Measurements from ENCODE around the gene HSPA8. TPM values are rescaled to one million over a fixed set of nuclear protein-coding genes. Genes with fewer than 3 reads are reported as not detected.

HSPA8 gene
- total and polyA plus RNA-seq, 2 of the 8 experiments (the other 6 are each of a cell fraction or from before 2014, with no cell fraction given): 1,491 to 2,155 TPM

- Histone ChIP-seq H3K79me2 (ENCODE audit: control insufficient read depth in 1 of 2, insufficient read depth in 2 of 2, low read length in 2 of 2) (no peaks in the 10 kb centered on the region), H3K4me2 (ENCODE audit: insufficient read depth in 1 of 2, low read depth in 2 of 2, low read length in 2 of 2) (no peak overlapping the region), H3K79me1 (ENCODE audit: low read depth, low read length) (no peaks in the 10 kb centered on the region), H2AK5ac (ENCODE audit: low read depth, low read length) (no peak overlapping the region), H3K27ac (ENCODE audit: low read depth, low read length) (no peak overlapping the region), H3K9me3 (ENCODE audit: insufficient read depth in 2 of 2, low read depth in 1 of 2, low read length in 1 of 2) (no peaks in the 10 kb centered on the region), H2BK5ac (ENCODE audit: low read depth, low read length) (no peak overlapping the region), H3K36me3 (ENCODE audit: control insufficient read depth in 2 of 4, insufficient read depth in 4 of 4, low read length in 3 of 4) (no peaks in the 10 kb centered on the region), H3K4me3 (ENCODE audit: extremely low read depth in 1 of 4, insufficient read depth in 2 of 4, low read depth in 3 of 4, low read length in 4 of 4) (no peak overlapping the region), H3K4me1 (replicated peaks in 1 of 4; ENCODE audit: control insufficient read depth in 3 of 4, insufficient read depth in 4 of 4, low read length in 3 of 4) (no peaks in the 10 kb centered on the region), H2BK120ac (replicated peaks; ENCODE audit: low read depth, low read length) (no peak overlapping the region), H3K56ac (replicated peaks; ENCODE audit: insufficient read length, low read depth, low read length) (no peak overlapping the region), H4K8ac (ENCODE audit: extremely low read depth, insufficient read depth, low read length) (no peak overlapping the region), H3K18ac (ENCODE audit: extremely low read depth, low read length) (no peak overlapping the region), H3K4ac (replicated peaks; ENCODE audit: insufficient read length, low read depth, low read length) (no peak overlapping the region), H4K91ac (replicated peaks; ENCODE audit: insufficient read length, low read length) (no peak overlapping the region), H3K14ac (ENCODE audit: insufficient read length) (no peak overlapping the region), H2AFZ (ENCODE audit: low read length) (no peak overlapping the region), H3K27me3 (replicated peaks in 1 of 4; ENCODE audit: control insufficient read depth in 3 of 4, extremely low read depth in 1 of 4, insufficient read depth in 3 of 4, low read length in 3 of 4) (no peaks in the 10 kb centered on the region), H3K23ac (ENCODE audit: insufficient read length) (no peak overlapping the region), H2BK12ac (ENCODE audit: low read depth, low read length) (no peak overlapping the region), H2BK20ac (ENCODE audit: low read length) (no peak overlapping the region), H4K5ac (ENCODE audit: insufficient read length, low read depth, low read length) (no peak overlapping the region), H4K20me1 (replicated peaks in 1 of 2; ENCODE audit: control insufficient read depth in 1 of 2, insufficient read depth in 2 of 2, low read length in 2 of 2) (no peaks in the 10 kb centered on the region), H2BK15ac (ENCODE audit: low read length) (no peak overlapping the region), H3K9ac (replicated peaks in 1 of 4; ENCODE audit: extremely low read depth in 1 of 4, low read depth in 3 of 4, low read length in 3 of 4) (no peak overlapping the region), H3K23me2 (ENCODE audit: low read depth, low read length) (no peaks in the 10 kb centered on the region; the same call in 1 of the 2 replicates)
- WGBS, 2 experiments (ENCODE audit: extremely low coverage in 1 of 2, insufficient coverage in 1 of 2, insufficient read length in 1 of 2, insufficient replicate concordance in 2 of 2, low coverage in 1 of 2, low lambda C conversion rate in 2 of 2, missing lambda C conversion rate in 1 of 2): 100% methylated on average over 1 of the region's 1 CpG; no CpG with 5 or more reads in 1 of the 2 experiments
- ChIA-PET CTCF (ENCODE audit: partially characterized antibody) (interaction anchor here (0.6 to 4.9 kb wide), 12 partner anchors 9 to 216 kb away, joined by 3 to 26 read pairs (median 5); no protein-coding TSS in a partner anchor), POLR2A (ENCODE audit: partially characterized antibody) (interaction anchor here (1.0 to 1.3 kb wide), 3 partner anchors 9 to 15 kb away, joined by 3 to 4 read pairs (median 3); no protein-coding TSS in a partner anchor)
- no peak for FAIRE-seq
- DNase-seq (ENCODE audit: low read depth in 1 of 2, low spot score in 2 of 2): no peak
- TF ChIP-seq CREB1 (IDR thresholded peaks at IDR 0.05) (no peak), SUZ12 (IDR thresholded peaks at IDR 0.05; ENCODE audit: low read length) (no peak), POLR2AphosphoS5 (IDR thresholded peaks at IDR 0.05; ENCODE audit: low read depth, low read length) (no peak), CBX8 (IDR thresholded peaks at IDR 0.05; ENCODE audit: borderline replicate concordance, low read depth, low read length) (no peak), ASH2L (IDR thresholded peaks at IDR 0.05; ENCODE audit: low read length) (no peak), ZNF274 (IDR thresholded peaks at IDR 0.05; ENCODE audit: borderline replicate concordance, extremely low read depth, low read length) (no peak), NANOG (IDR thresholded peaks at IDR 0.05; ENCODE audit: insufficient read depth, low read depth, low read length, poor library complexity, severe bottlenecking) (no peak)
- TF ChIP-seq, protein P1, sequence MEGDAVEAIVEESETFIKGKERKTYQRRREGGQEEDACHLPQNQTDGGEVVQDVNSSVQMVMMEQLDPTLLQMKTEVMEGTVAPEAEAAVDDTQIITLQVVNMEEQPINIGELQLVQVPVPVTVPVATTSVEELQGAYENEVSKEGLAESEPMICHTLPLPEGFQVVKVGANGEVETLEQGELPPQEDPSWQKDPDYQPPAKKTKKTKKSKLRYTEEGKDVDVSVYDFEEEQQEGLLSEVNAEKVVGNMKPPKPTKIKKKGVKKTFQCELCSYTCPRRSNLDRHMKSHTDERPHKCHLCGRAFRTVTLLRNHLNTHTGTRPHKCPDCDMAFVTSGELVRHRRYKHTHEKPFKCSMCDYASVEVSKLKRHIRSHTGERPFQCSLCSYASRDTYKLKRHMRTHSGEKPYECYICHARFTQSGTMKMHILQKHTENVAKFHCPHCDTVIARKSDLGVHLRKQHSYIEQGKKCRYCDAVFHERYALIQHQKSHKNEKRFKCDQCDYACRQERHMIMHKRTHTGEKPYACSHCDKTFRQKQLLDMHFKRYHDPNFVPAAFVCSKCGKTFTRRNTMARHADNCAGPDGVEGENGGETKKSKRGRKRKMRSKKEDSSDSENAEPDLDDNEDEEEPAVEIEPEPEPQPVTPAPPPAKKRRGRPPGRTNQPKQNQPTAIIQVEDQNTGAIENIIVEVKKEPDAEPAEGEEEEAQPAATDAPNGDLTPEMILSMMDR (IDR thresholded peaks at IDR 0.05; ENCODE audit: control extremely low read depth in 1 of 3, insufficient read depth in 1 of 3, low read depth in 1 of 3, low read length in 3 of 3): no peak
- TF ChIP-seq, protein P2, sequence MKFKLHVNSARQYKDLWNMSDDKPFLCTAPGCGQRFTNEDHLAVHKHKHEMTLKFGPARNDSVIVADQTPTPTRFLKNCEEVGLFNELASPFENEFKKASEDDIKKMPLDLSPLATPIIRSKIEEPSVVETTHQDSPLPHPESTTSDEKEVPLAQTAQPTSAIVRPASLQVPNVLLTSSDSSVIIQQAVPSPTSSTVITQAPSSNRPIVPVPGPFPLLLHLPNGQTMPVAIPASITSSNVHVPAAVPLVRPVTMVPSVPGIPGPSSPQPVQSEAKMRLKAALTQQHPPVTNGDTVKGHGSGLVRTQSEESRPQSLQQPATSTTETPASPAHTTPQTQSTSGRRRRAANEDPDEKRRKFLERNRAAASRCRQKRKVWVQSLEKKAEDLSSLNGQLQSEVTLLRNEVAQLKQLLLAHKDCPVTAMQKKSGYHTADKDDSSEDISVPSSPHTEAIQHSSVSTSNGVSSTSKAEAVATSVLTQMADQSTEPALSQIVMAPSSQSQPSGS (IDR thresholded peaks at IDR 0.05; ENCODE audit: low read length): no peak
Observed at GRCh38 chr11:123045101-123045500, 16.8 kb downstream of the HSPA8 start.
